IMR-90 (cell line): ENCODE results near the gene PRMT7. TPM values are rescaled to one million over a fixed set of nuclear protein-coding genes. Genes with fewer than 3 reads are reported as not detected.

Source experiments
- microRNA-seq, 2 experiments: library from miRNA; stranded (forward) in 1 of 2; unstranded in 1 of 2; fragments of 10-50 nt in 1 of 2; fragments of <30 nt in 1 of 2; gene quantifications in 1 of 2; microRNA quantifications in 1 of 2; one replicate each; pipeline versions ENCODE3 to v1.1.0; 2013 to 2020; ENCODE audit not compliant: insufficient read depth in 1 of 2, insufficient read length in 1 of 2, unreplicated experiment in 1 of 2
- polyA plus RNA-seq, 3 experiments: library from polyadenylated mRNA; depleted of rRNA; stranded (reverse); fragments of >200 nt; gene quantifications; 2 replicates each; pipeline ENCODE4 v1.2.3, GENCODE V29; 2012; ENCODE audit warnings: low replicate concordance in 1 of 3
- small RNA-seq, 5 experiments: library from RNA; depleted of rRNA; stranded (forward); fragments of <200 nt; gene quantifications; one replicate each; pipeline ENCODE3, GENCODE V24; 2012
- total RNA-seq: library from RNA; depleted of rRNA; stranded (reverse); fragments of >200 nt; gene quantifications from 2 replicates; pipeline ENCODE4 v1.2.3, GENCODE V29; 2012; rRNA removed

PRMT7 gene
- total and polyA plus RNA-seq, 2 of the 4 experiments (the other 2 are of a cell fraction): 63.1 to 68.6 TPM

Small RNA genes lying within 50 kb of the gene (microRNA-seq; reads per million reads assigned to microRNA genes)
- gene RNU4-30P (ENCODE audit: insufficient read depth, insufficient read length): not detected
- not detected for gene RNU6-1262P (ENCODE audit: insufficient read depth, insufficient read length)

Small RNA genes lying within 50 kb of the gene (small RNA-seq; reads per million reads assigned to genes)
- gene RNU4-30P: 0 to 0.08 (median 0) reads per million in 5 experiments
- 0 to 0.61 (median 0) reads per million in 5 experiments for gene RNU6-1262P

Other genes starting within 250 kb of the PRMT7 start
- 14.7 and 21.5 TPM in 2 replicates for gene NFATC3, start 225.6 kb upstream of the PRMT7 start, total RNA-seq
- 6.3 TPM in 2 replicates for gene NFATC3, start 225.6 kb upstream of the PRMT7 start, polyA plus RNA-seq (2012; rRNA removed)
- under 0.01 TPM in 1 of 2 replicates, not detected in the other for gene ESRP2, start 74.9 kb upstream of the PRMT7 start, total RNA-seq
- gene ESRP2, start 74.9 kb upstream of the PRMT7 start, polyA plus RNA-seq (2012; rRNA removed): 0.07 and 0.14 TPM in 2 replicates
- gene PLA2G15, start 65.6 kb upstream of the PRMT7 start, total RNA-seq: 18.1 and 19.5 TPM in 2 replicates
- gene PLA2G15, start 65.6 kb upstream of the PRMT7 start, polyA plus RNA-seq (2012; rRNA removed): 31.7 and 34.4 TPM in 2 replicates
- gene SLC7A6, start 46.5 kb upstream of the PRMT7 start, total RNA-seq: 25.0 and 29.4 TPM in 2 replicates
- gene SLC7A6, start 46.5 kb upstream of the PRMT7 start, polyA plus RNA-seq (2012; rRNA removed): 32.6 and 36.1 TPM in 2 replicates
- gene SLC7A6OS, start 73 bp upstream of the PRMT7 start, total RNA-seq: 8.4 and 10.3 TPM in 2 replicates
- 5.6 and 6.8 TPM in 2 replicates for gene SLC7A6OS, start 73 bp upstream of the PRMT7 start, polyA plus RNA-seq (2012; rRNA removed)
- gene SMPD3, start 137.5 kb downstream of the PRMT7 start, total RNA-seq: not detected in 2 replicates
- 0.01 TPM in 1 of 2 replicates, not detected in the other for gene SMPD3, start 137.5 kb downstream of the PRMT7 start, polyA plus RNA-seq (2012; rRNA removed)
- 17.2 and 22.6 TPM in 2 replicates for gene ZFP90, start 228.3 kb downstream of the PRMT7 start, total RNA-seq
- gene ZFP90, start 228.3 kb downstream of the PRMT7 start, polyA plus RNA-seq (2012; rRNA removed): 7.3 and 7.6 TPM in 2 replicates